ENCODE data around the gene EXOC2.

Gene EXOC2

DNA sequence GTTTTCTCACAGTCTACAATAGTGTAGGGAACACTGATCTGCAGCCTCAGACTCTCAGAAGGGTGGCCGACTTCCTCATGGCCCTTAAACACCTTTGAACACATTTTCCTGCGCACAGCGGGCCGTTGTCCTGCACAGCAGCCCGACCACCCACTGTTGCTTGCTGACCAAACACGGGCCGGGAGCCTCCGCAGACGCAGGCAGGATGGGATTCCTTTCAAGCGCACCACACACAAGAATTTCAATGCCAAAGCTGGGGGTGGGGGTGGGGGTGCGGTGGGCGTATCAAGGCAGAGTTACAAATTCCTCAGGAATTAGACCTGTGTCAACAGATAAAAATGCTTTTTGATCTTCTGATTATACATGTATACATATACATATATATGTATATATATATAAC lies 110.6 kb downstream of the EXOC2 start:
- TF ChIP-seq, protein P1, sequence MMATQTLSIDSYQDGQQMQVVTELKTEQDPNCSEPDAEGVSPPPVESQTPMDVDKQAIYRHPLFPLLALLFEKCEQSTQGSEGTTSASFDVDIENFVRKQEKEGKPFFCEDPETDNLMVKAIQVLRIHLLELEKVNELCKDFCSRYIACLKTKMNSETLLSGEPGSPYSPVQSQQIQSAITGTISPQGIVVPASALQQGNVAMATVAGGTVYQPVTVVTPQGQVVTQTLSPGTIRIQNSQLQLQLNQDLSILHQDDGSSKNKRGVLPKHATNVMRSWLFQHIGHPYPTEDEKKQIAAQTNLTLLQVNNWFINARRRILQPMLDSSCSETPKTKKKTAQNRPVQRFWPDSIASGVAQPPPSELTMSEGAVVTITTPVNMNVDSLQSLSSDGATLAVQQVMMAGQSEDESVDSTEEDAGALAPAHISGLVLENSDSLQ (IDR thresholded peaks at IDR 0.05): no peak
- TF ChIP-seq ZNF384 (IDR thresholded peaks at IDR 0.05) (no peak), ELF4 (IDR thresholded peaks at IDR 0.05) (no peak), NFRKB (IDR thresholded peaks at IDR 0.05) (no peak), ARNT (IDR thresholded peaks at IDR 0.05) (no peak)
- ChIA-PET CTCF (interaction anchor here (2.0 kb wide), 1 partner anchor 10 kb away, joined by 9 read pairs; no protein-coding TSS in a partner anchor), POLR2A (no interaction called here)
- no peak for DNase-seq (ENCODE audit: extremely low spot score)

DNA sequence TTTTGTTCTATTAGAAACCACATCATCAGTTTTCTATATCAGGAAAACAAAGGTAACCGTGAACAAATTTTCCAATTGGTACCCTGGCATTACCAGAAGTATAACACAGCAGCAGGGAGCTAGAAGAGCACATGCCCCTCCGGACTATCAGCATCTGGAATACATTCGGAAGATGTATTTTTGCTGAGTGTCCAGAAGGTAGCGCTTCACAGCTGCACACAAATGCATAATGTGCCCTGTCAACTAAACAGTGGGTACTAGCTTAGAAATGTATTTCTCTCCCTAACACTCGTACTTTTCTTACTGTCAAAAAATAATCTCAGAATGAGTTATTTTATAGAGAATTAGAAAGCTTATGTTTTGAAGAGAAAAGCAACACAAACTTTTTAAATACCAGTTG lies 113.6 kb downstream of the EXOC2 start:
- no peak for TF ChIP-seq HDGF (IDR thresholded peaks at IDR 0.05; ENCODE audit: borderline replicate concordance)
- TF ChIP-seq SUZ12 (IDR thresholded peaks at IDR 0.05): no peak
- no peak for TF ChIP-seq ARNT (IDR thresholded peaks at IDR 0.05)
- DNase-seq (ENCODE audit: extremely low spot score): peak; percentile 59
- ChIA-PET POLR2A (no interaction called here), CTCF (interaction anchor here (0.6 to 0.9 kb wide), 4 partner anchors 14 to 290 kb away, joined by 3 to 4 read pairs (median 3); no protein-coding TSS in a partner anchor)

GRCh38 chr6:572596-573265 lies 120.2 kb downstream of the EXOC2 start:
- DNase-seq (ENCODE audit: extremely low spot score): no peak
- POLR2A ChIA-PET: no interaction called here
- TF ChIP-seq FOXM1 (IDR thresholded peaks at IDR 0.05; ENCODE audit: borderline replicate concordance): no peak
- no peak for TF ChIP-seq LEF1 (IDR thresholded peaks at IDR 0.05; ENCODE audit: borderline replicate concordance)
- TF ChIP-seq SUZ12 (IDR thresholded peaks at IDR 0.05): no peak
- TF ChIP-seq ARNT (IDR thresholded peaks at IDR 0.05): no peak
- no peak for TF ChIP-seq BHLHE40 (IDR thresholded peaks at IDR 0.05; ENCODE audit: borderline replicate concordance)
- TF ChIP-seq CTBP1 (IDR thresholded peaks at IDR 0.05; ENCODE audit: borderline replicate concordance): no peak
- no peak for TF ChIP-seq NFRKB (IDR thresholded peaks at IDR 0.05)
- no peak for TF ChIP-seq TARDBP (IDR thresholded peaks at IDR 0.05)
- CTCF ChIA-PET: no interaction called here

DNA sequence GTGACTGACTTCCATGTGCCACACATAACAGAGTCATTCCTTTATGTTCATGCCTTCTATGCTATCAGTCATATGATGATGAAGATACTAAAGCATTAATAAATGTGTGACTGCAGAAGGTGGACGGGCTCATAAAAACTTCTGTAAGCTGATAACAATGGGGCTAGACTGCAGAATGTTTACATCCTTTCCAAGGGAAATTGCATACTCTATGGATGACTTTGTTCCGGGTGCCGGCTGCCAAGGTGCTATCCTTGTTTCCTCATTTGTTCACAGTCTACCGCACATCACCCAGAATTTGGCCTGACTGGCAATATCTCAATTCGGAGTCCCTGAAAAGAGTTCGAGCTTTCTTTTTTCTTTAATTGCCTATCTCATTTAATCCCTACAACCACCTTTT lies 121.0 kb downstream of the EXOC2 start:
- TF ChIP-seq FOXA1 (IDR thresholded peaks at IDR 0.05): no peak
- TF ChIP-seq ARNT (IDR thresholded peaks at IDR 0.05): no peak
- TF ChIP-seq FOXM1 (IDR thresholded peaks at IDR 0.05; ENCODE audit: borderline replicate concordance): no peak
- no peak for TF ChIP-seq SUZ12 (IDR thresholded peaks at IDR 0.05)
- no peak for TF ChIP-seq ELF4 (IDR thresholded peaks at IDR 0.05)
- TF ChIP-seq, protein P1 (IDR thresholded peaks at IDR 0.05): no peak
- TF ChIP-seq CTBP1 (IDR thresholded peaks at IDR 0.05; ENCODE audit: borderline replicate concordance): no peak
- TF ChIP-seq TARDBP (IDR thresholded peaks at IDR 0.05): no peak
- TF ChIP-seq LEF1 (IDR thresholded peaks at IDR 0.05; ENCODE audit: borderline replicate concordance): no peak
- TF ChIP-seq SP1 (IDR thresholded peaks at IDR 0.05): no peak
- TF ChIP-seq NFRKB (IDR thresholded peaks at IDR 0.05): no peak
- TF ChIP-seq L3MBTL2 (conservative IDR thresholded peaks at IDR 0.05): no peak
- DNase-seq (ENCODE audit: extremely low spot score): no peak
- ChIA-PET POLR2A (no interaction called here), CTCF (no interaction called here)

DNA sequence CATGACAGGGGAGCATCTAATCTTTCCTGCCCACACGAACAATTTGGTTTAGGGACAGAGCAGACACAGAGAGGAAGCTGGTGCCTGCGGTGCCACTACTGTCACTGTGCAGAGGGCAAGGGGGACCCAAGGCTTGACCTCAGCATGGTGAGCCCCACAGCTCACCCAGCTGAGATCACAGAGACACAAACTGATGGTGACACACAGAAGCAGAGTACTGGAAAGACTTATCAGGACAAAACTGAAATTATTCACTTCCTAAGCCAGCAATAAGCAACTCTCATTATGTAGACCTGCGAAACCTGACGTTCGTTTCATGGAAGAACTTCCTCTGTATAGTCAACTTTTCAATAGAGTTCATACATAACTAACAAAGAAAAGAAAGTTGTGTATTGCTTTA lies 122.1 kb downstream of the EXOC2 start:
- TF ChIP-seq HDGF (IDR thresholded peaks at IDR 0.05; ENCODE audit: borderline replicate concordance) (no peak), FOXA1 (IDR thresholded peaks at IDR 0.05) (no peak), CTBP1 (IDR thresholded peaks at IDR 0.05; ENCODE audit: borderline replicate concordance) (no peak), FOXM1 (IDR thresholded peaks at IDR 0.05; ENCODE audit: borderline replicate concordance) (no peak), ZNF384 (IDR thresholded peaks at IDR 0.05) (no peak), SP1 (IDR thresholded peaks at IDR 0.05) (no peak), BHLHE40 (IDR thresholded peaks at IDR 0.05; ENCODE audit: borderline replicate concordance) (no peak), NFRKB (IDR thresholded peaks at IDR 0.05) (no peak), FOXK2 (IDR thresholded peaks at IDR 0.05) (no peak), ARNT (IDR thresholded peaks at IDR 0.05) (no peak), L3MBTL2 (conservative IDR thresholded peaks at IDR 0.05) (no peak), SUZ12 (IDR thresholded peaks at IDR 0.05) (no peak), ELF4 (IDR thresholded peaks at IDR 0.05) (no peak), TARDBP (IDR thresholded peaks at IDR 0.05) (no peak), LEF1 (IDR thresholded peaks at IDR 0.05; ENCODE audit: borderline replicate concordance) (no peak)
- TF ChIP-seq, protein P1 (IDR thresholded peaks at IDR 0.05): no peak
- POLR2A ChIA-PET: no interaction called here
- CTCF ChIA-PET: no interaction called here
- DNase-seq (ENCODE audit: extremely low spot score): no peak

DNA sequence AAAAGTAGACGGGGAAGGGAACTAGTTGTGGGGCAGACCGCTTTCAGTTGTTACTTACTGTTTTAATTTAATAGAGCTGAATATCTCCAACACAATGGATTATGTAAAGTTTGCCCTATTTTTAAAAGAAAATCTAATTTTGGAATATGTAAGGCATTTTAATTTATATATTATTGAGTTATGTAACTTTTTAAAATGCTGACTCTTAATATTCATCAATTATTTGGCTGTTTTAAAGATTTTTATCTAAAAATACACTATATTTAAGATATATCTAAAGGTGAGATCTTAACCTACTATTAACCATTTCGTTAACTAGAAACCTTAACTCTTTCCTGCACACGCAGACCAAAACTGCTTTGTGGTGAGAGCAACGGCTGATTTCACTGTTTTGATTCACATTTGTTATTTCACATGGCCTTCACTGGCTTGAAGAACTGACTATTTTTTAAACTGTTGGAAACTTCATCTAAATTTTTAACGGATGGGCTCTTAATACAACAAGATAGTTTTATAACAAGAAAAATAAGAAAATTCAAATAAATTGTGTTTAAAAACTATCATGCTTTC lies 123.9 kb downstream of the EXOC2 start:
- ChIA-PET CTCF (no interaction called here), POLR2A (no interaction called here)
- TF ChIP-seq, protein P1 (IDR thresholded peaks at IDR 0.05): no peak
- TF ChIP-seq SUZ12 (IDR thresholded peaks at IDR 0.05) (no peak), FOXA1 (IDR thresholded peaks at IDR 0.05) (no peak), SP1 (IDR thresholded peaks at IDR 0.05) (no peak), BHLHE40 (IDR thresholded peaks at IDR 0.05; ENCODE audit: borderline replicate concordance) (no peak), CTBP1 (IDR thresholded peaks at IDR 0.05; ENCODE audit: borderline replicate concordance) (no peak), HDGF (IDR thresholded peaks at IDR 0.05; ENCODE audit: borderline replicate concordance) (no peak), ELF4 (IDR thresholded peaks at IDR 0.05) (no peak), FOXM1 (IDR thresholded peaks at IDR 0.05; ENCODE audit: borderline replicate concordance) (no peak), ARNT (IDR thresholded peaks at IDR 0.05) (no peak)
- DNase-seq (ENCODE audit: extremely low spot score): no peak
